HEK293 (cell line): ENCODE data around the gene EEF2.
"Not testable (repeated sequence)": the region's sequence is repeated elsewhere in the genome, so short reads cannot be mapped to it uniquely, and the experiment has no call there.

Experiments used
- CTCF ChIA-PET: fragments of 350-600 bp; formaldehyde crosslinking; extraction: SDS; loops from one replicate; lab custom pipeline; 2021; ENCODE audit warnings: antibody characterized with exemption; lab: Yijun Ruan, JAX
- POLR2A ChIA-PET: fragments of 300-600 bp; formaldehyde crosslinking; extraction: SDS; loops from one replicate; lab custom pipeline; 2020; ENCODE audit warnings: antibody characterized with exemption, inconsistent platforms; lab: Yijun Ruan, JAX
- H3K27ac ChIP-seq: fragments of 200-500 bp; sonication (Bioruptor generic); 2 replicates; pipeline ENCODE4 v1.5.1; 2014; ENCODE audit warnings: low read depth, low read length, control low read depth, inconsistent platforms; ENCODE audit errors: extremely low read depth
- H3K36me3 ChIP-seq, 2 experiments: fragments of 200-500 bp in 1 of 2; sonication (Bioruptor generic) in 1 of 2; 1 replicate in 1 of 2; 2 replicates in 1 of 2; pipeline ENCODE4 v1.5.1; 2014 to 2017; ENCODE audit warnings: inconsistent platforms in 2 of 2, low read length in 2 of 2; ENCODE audit not compliant: control insufficient read depth in 2 of 2, insufficient read depth in 1 of 2
- H3K4me1 ChIP-seq: fragments of 200-500 bp; sonication (Bioruptor generic); 2 replicates; pipeline ENCODE4 v1.5.1; 2014; ENCODE audit warnings: mild to moderate bottlenecking, low read length, inconsistent platforms; ENCODE audit not compliant: control insufficient read depth, insufficient read depth
- H3K4me3 ChIP-seq: 2 replicates; pipeline ENCODE4 v1.5.1; 2011; ENCODE audit warnings: low read depth, mild to moderate bottlenecking, control low read depth, low read length, moderate library complexity
- H3K9me3 ChIP-seq: fragments of 200-500 bp; sonication (Bioruptor generic); 2 replicates; pipeline ENCODE4 v1.5.1; 2014; ENCODE audit warnings: low read depth, low read length, inconsistent platforms; ENCODE audit not compliant: control insufficient read depth, insufficient read depth
- GLIS2 ChIP-seq: fragments of 450-650 bp; formaldehyde crosslinking; IDR thresholded peaks from 2 replicates; pipeline ENCODE4 v1.5.1; 2016; ENCODE audit warnings: missing biosample characterization, missing genetic modification characterization
- IKZF3 ChIP-seq: fragments of 450-650 bp; IDR thresholded peaks from 2 replicates; pipeline ENCODE4 v1.5.0; 2018; ENCODE audit warnings: missing biosample characterization, mild to moderate bottlenecking, missing genetic modification characterization, moderate library complexity
- KLF1 ChIP-seq: fragments of 450-650 bp; formaldehyde crosslinking; IDR thresholded peaks from 2 replicates; pipeline ENCODE4 v1.5.1; 2016; ENCODE audit warnings: missing biosample characterization, missing genetic modification characterization
- MZF1 ChIP-seq: fragments of 450-650 bp; formaldehyde crosslinking; IDR thresholded peaks from 2 replicates; pipeline ENCODE4 v1.5.1; 2017; ENCODE audit warnings: missing biosample characterization, missing genetic modification characterization, borderline replicate concordance
- PATZ1 ChIP-seq: fragments of 450-650 bp; formaldehyde crosslinking; IDR thresholded peaks from 2 replicates; pipeline ENCODE4 v1.5.1; 2016; ENCODE audit warnings: missing biosample characterization, missing genetic modification characterization
- PRDM1 ChIP-seq: fragments of 450-650 bp; formaldehyde crosslinking; IDR thresholded peaks from 2 replicates; pipeline ENCODE4; 2016; ENCODE audit warnings: missing biosample characterization, missing genetic modification characterization
- PRDM4 ChIP-seq: fragments of 450-650 bp; formaldehyde crosslinking; IDR thresholded peaks from 2 replicates; pipeline ENCODE4 v1.5.1; 2017; ENCODE audit warnings: missing biosample characterization, missing genetic modification characterization
- ZBTB11 ChIP-seq: fragments of 450-650 bp; formaldehyde crosslinking; conservative IDR thresholded peaks from 2 replicates; pipeline ENCODE4 v1.5.1; 2016; ENCODE audit warnings: low read depth, missing biosample characterization, missing genetic modification characterization
- ZFHX2 ChIP-seq: fragments of 450-650 bp; formaldehyde crosslinking; conservative IDR thresholded peaks from 2 replicates; pipeline ENCODE4 v1.5.1; 2016; ENCODE audit warnings: missing biosample characterization, missing genetic modification characterization
- ZFP69B ChIP-seq: fragments of 450-650 bp; formaldehyde crosslinking; IDR thresholded peaks from 2 replicates; pipeline ENCODE4 v1.5.1; 2016; ENCODE audit warnings: missing biosample characterization, missing genetic modification characterization
- ZNF138 ChIP-seq: fragments of 450-650 bp; formaldehyde crosslinking; IDR thresholded peaks from 2 replicates; pipeline ENCODE4 v1.5.1; 2016; ENCODE audit warnings: missing biosample characterization, missing genetic modification characterization, borderline replicate concordance
- ZNF157 ChIP-seq: fragments of 450-650 bp; formaldehyde crosslinking; IDR thresholded peaks from 2 replicates; pipeline ENCODE4 v1.5.1; 2016; ENCODE audit warnings: missing biosample characterization, missing genetic modification characterization
- ZNF2 ChIP-seq: fragments of 450-650 bp; formaldehyde crosslinking; IDR thresholded peaks from 2 replicates; pipeline ENCODE4 v1.5.1; 2016; ENCODE audit warnings: missing biosample characterization, missing genetic modification characterization
- ZNF341 ChIP-seq: fragments of 450-650 bp; formaldehyde crosslinking; IDR thresholded peaks from 2 replicates; pipeline ENCODE4; 2016; ENCODE audit warnings: low read depth, missing biosample characterization, missing genetic modification characterization
- ZNF561 ChIP-seq: fragments of 450-650 bp; IDR thresholded peaks from 2 replicates; pipeline ENCODE4 v1.5.1; 2018; ENCODE audit warnings: missing biosample characterization, missing genetic modification characterization, borderline replicate concordance
- ZNF596 ChIP-seq: fragments of 450-650 bp; IDR thresholded peaks from 2 replicates; pipeline ENCODE4 v1.5.0; 2018; ENCODE audit warnings: missing biosample characterization, mild to moderate bottlenecking, missing genetic modification characterization, moderate library complexity
- ZNF610 ChIP-seq: fragments of 450-650 bp; formaldehyde crosslinking; IDR thresholded peaks from 2 replicates; pipeline ENCODE4 v1.5.1; 2016; ENCODE audit warnings: missing biosample characterization, missing genetic modification characterization, borderline replicate concordance
- ZNF664 ChIP-seq: fragments of 450-650 bp; formaldehyde crosslinking; IDR thresholded peaks from 2 replicates; pipeline ENCODE4 v1.5.1; 2016; ENCODE audit warnings: missing biosample characterization, missing genetic modification characterization
- ZNF76 ChIP-seq: fragments of 450-650 bp; formaldehyde crosslinking; IDR thresholded peaks from 2 replicates; pipeline ENCODE4; 2016; ENCODE audit warnings: low read depth, missing biosample characterization, missing genetic modification characterization, borderline replicate concordance
- ZNF843 ChIP-seq: fragments of 450-650 bp; formaldehyde crosslinking; IDR thresholded peaks from 2 replicates; pipeline ENCODE4 v1.5.1; 2016; ENCODE audit warnings: missing biosample characterization, missing genetic modification characterization

Gene EEF2

GRCh38 chr19:4007021-4007835 is 22.0 kb upstream of the EEF2 start, which contains the start of gene PIAS4 (continued):
- TF ChIP-seq ZBTB11 (tag by site-specific recombination) (peak; percentile 72), IKZF3 (peak; percentile 68; the same call in 1 of the 2 replicates), ZFP69B (tag by site-specific recombination) (peak; percentile 98), PATZ1 (peak; percentile 94), PRDM4 (peak; percentile 23; the same call in 1 of the 2 replicates), ZNF610 (tag by site-specific recombination) (0 out of 2 replicates have a peak, but pooled peaks have one; percentile 57), KLF1 (tag by site-specific recombination) (peak; percentile 80), ZNF843 (tag by site-specific recombination) (peak; percentile 46; the same call in 1 of the 2 replicates), ZNF2 (tag by site-specific recombination) (peak; percentile 92), ZNF341 (tag by site-specific recombination) (peak; percentile 71), ZNF138 (tag by site-specific recombination) (no peak), GLIS2 (tag by site-specific recombination) (peak; percentile 76), ZNF561 (0 out of 2 replicates have a peak, but pooled peaks have one; percentile 10), ZFHX2 (tag by site-specific recombination) (peak; percentile 71), ZNF76 (peak; percentile 76; the same call in 1 of the 2 replicates), MZF1 (tag by site-specific recombination) (no peak), ZNF664 (tag by site-specific recombination) (no peak), ZNF157 (tag by site-specific recombination) (0 out of 2 replicates have a peak, but pooled peaks have one; percentile 13)

- H3K4me3 ChIP-seq, CTCF ChIA-PET, H3K27ac ChIP-seq, H3K36me3 ChIP-seq, H3K9me3 ChIP-seq: not testable (repeated sequence)
- TF ChIP-seq ZNF596 (tag by site-specific recombination) (0 out of 2 replicates have a peak, but pooled peaks have one; percentile 10), PRDM1 (peak; percentile 63)
- TF ChIP-seq, all 188 proteins: peak for 2; not testable (repeated sequence) for 186
- POLR2A ChIA-PET = interaction anchor here (4.9 kb wide), 1 partner anchor 20 kb away, joined by 29 read pairs; the partner anchor contains the start of gene EEF2
- not testable (repeated sequence) for H3K4me1 ChIP-seq
These were observed 20.2 kb upstream of the EEF2 start for GRCh38 chr19:4005436-4005835.

GRCh38 chr19:4000798-4001197 is 15.5 kb upstream of the EEF2 start:
- CTCF ChIA-PET = interaction anchor here (0.7 to 1.3 kb wide), 2 partner anchors 10 to 65 kb away, joined by 3 to 5 read pairs; no protein-coding TSS in a partner anchor
- not testable (repeated sequence) for H3K4me1 ChIP-seq, H3K9me3 ChIP-seq, H3K27ac ChIP-seq, H3K36me3 ChIP-seq, H3K4me3 ChIP-seq
- POLR2A ChIA-PET = interaction anchor here (1.1 kb wide), 1 partner anchor 15 kb away, joined by 3 read pairs; no protein-coding TSS in a partner anchor

GRCh38 chr19:3998667-3999412 is 13.6 kb upstream of the EEF2 start:
- not testable (repeated sequence) for H3K36me3 ChIP-seq, H3K9me3 ChIP-seq, H3K4me1 ChIP-seq, H3K4me3 ChIP-seq, H3K27ac ChIP-seq
- CTCF ChIA-PET = interaction anchor here (0.7 kb wide), 1 partner anchor 234 kb away, joined by 3 read pairs; no protein-coding TSS in a partner anchor
- POLR2A ChIA-PET = interaction anchor here (0.7 kb wide), 1 partner anchor 44 kb away, joined by 6 read pairs; no protein-coding TSS in a partner anchor
